22Rv1 (cell line): Measurements from ENCODE around the gene FYB1.

Experiments used
- CTCF ChIP-seq: fragments of 450-650 bp; IDR thresholded peaks from 2 replicates; pipeline ENCODE4 v1.5.1; 2017; ENCODE audit warnings: mild to moderate bottlenecking
- ZFX ChIP-seq: fragments of 450-650 bp; IDR thresholded peaks from 2 replicates; pipeline ENCODE4 v1.6.1; 2017; ENCODE audit warnings: antibody characterized with exemption, borderline replicate concordance

DNA sequence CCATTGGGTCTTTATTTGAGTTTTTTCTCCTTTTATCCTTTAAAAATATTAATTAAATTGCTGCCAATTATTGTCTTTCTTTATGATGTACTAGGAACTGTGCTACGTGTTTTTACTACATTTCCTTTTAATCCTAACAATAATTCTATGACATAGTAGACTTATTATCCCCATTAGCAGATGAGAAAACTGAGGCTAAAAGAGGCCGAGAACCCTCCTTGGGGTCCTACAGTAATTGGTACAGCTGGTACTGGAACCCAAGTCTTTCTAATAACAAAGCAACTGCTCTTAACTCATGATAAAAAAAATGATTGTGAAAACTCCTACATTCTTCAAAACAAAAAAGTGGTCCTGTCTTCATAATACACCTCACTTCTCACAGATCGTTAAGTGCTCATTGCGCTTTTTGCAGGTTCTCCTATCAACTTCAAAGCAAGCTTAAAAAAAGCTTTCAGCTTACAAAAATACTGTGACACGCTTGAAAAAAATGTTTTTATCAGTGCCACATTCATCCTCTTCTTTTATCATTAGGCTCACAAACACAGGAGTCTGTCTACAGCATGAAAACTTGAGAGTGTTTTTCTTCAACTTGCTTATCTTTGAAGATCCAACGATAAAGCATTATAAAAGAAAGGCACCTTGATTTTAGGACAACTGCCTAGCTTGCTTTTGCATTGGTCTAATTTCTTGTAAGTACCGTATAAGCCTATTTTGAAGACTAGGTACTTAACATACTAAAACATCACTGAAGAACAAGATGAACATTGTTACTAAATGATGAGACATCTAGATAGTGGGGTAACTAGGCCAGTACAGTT lies 32.4 kb downstream of the FYB1 start:
- TF ChIP-seq CTCF (no peak), ZFX (no peak)
